Immature natural killer cell (primary cell): ENCODE measurements around the gene CTNS. TPM values are rescaled to one million over a fixed set of nuclear protein-coding genes. Genes with fewer than 3 reads are reported as not detected.

Experiments
- DNase-seq, 3 donors: peaks; one replicate each; pipeline ENCODE4 v3.0.0; 2022; ENCODE audit warnings: mixed read lengths in 1 of 3
- H3K27ac Mint-ChIP-seq, 6 donors: one replicate each; pipeline ENCODE4 v1.8.0; 2020; ENCODE audit warnings: mixed read lengths in 6 of 6, mild to moderate bottlenecking in 5 of 6, inconsistent platforms in 4 of 6, moderate library complexity in 3 of 6
- H3K27me3 Mint-ChIP-seq, 3 donors: one replicate each; pipeline ENCODE4 v1.8.0; 2020 to 2021; ENCODE audit warnings: low read depth in 3 of 3, mild to moderate bottlenecking in 3 of 3, mixed read lengths in 3 of 3, moderate library complexity in 3 of 3, inconsistent platforms in 1 of 3
- H3K36me3 Mint-ChIP-seq, 3 donors: one replicate each; pipeline ENCODE4 v1.8.0; 2020; ENCODE audit warnings: mixed read lengths in 3 of 3, inconsistent platforms in 2 of 3, mild to moderate bottlenecking in 2 of 3
- H3K4me1 Mint-ChIP-seq, 2 donors: one replicate each; pipeline ENCODE4 v1.8.0; 2020; ENCODE audit warnings: inconsistent platforms in 2 of 2, mild to moderate bottlenecking in 2 of 2, mixed read lengths in 2 of 2, moderate library complexity in 1 of 2
- H3K4me3 Mint-ChIP-seq, 5 donors: one replicate each; pipeline ENCODE4 v1.8.0; 2020; ENCODE audit warnings: mild to moderate bottlenecking in 5 of 5, mixed read lengths in 5 of 5, inconsistent platforms in 3 of 5, moderate library complexity in 3 of 5
- H3K9me3 Mint-ChIP-seq, 6 donors: one replicate each; pipeline ENCODE4 v1.8.0; 2020; ENCODE audit warnings: mild to moderate bottlenecking in 6 of 6, mixed read lengths in 6 of 6, inconsistent platforms in 4 of 6, moderate library complexity in 3 of 6
- polyA plus RNA-seq, 3 donors: library from polyadenylated mRNA; unstranded; fragments of 300-500 nt; fragmentation: Illumina TruSeq; gene quantifications; one replicate each; pipeline ENCODE4 v1.2.3, GENCODE V29; 2021

The CTNS gene
- polyA plus RNA-seq, 3 donors from 2014 or later = 6.0 to 12.7 (median 7.2) TPM

DNA sequence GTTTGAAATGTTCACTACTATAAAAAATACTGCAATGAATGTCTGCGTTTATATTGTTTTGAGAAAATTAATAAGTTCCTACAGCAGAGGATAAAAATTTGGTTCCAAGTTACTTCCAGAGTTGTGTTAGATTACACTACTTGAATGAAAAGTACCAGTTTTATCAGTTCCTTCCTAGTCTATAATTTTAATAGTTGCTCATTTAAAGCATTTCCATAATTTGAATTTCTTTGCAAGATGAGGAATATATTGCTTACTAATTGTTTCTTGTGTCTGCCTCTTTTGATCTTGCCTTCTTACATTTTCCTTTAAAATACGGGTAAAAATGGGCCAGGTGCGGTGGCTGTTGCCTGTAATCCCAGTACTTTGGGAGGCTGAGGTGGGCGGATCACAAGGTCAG, 36.0 kb downstream of the CTNS start:
- no peaks in the 10 kb centered on the region for H3K9me3 Mint-ChIP-seq
- H3K27me3 Mint-ChIP-seq = peaks cover 3 to 6% (median 5%) of the 10 kb centered on the region in 3 donors
- no peak overlapping the region for H3K4me3 Mint-ChIP-seq
- H3K4me1 Mint-ChIP-seq = peaks cover 13 to 22% of the 10 kb centered on the region in 2 donors
- DNase-seq = no peak
- no peak overlapping the region for H3K27ac Mint-ChIP-seq
- peaks cover 0 to 3% (median 0%) of the 10 kb centered on the region in 3 donors for H3K36me3 Mint-ChIP-seq

DNA sequence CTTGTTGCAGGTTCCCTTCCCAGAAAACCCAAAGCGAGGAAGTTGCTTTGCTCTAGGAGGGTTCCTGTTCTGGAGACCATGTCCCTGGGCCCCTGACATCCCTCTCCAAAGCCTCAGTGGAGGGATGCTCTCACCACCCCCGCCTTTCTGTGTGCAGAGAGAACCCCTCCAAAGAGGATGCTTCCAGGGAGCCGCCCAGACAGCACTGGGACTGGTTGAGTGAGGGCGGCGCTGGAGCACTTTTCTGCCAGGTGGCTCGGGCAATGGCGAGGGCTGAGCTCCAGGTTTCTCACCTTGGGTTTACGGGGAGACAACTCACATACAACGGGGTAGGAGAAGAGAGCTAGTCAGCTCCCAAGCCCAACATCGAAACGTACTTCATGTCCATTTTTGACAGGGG, 39.3 kb downstream of the CTNS start:
- DNase-seq = no peak
- H3K27me3 Mint-ChIP-seq = peaks cover 2 to 3% (median 3%) of the 10 kb centered on the region in 3 donors
- peaks cover 0 to 3% (median 0%) of the 10 kb centered on the region in 3 donors for H3K36me3 Mint-ChIP-seq
- no peak overlapping the region for H3K27ac Mint-ChIP-seq
- no peaks in the 10 kb centered on the region for H3K9me3 Mint-ChIP-seq
- H3K4me3 Mint-ChIP-seq = no peak overlapping the region
- peaks cover 0 to 5% of the 10 kb centered on the region in 2 donors for H3K4me1 Mint-ChIP-seq

DNA sequence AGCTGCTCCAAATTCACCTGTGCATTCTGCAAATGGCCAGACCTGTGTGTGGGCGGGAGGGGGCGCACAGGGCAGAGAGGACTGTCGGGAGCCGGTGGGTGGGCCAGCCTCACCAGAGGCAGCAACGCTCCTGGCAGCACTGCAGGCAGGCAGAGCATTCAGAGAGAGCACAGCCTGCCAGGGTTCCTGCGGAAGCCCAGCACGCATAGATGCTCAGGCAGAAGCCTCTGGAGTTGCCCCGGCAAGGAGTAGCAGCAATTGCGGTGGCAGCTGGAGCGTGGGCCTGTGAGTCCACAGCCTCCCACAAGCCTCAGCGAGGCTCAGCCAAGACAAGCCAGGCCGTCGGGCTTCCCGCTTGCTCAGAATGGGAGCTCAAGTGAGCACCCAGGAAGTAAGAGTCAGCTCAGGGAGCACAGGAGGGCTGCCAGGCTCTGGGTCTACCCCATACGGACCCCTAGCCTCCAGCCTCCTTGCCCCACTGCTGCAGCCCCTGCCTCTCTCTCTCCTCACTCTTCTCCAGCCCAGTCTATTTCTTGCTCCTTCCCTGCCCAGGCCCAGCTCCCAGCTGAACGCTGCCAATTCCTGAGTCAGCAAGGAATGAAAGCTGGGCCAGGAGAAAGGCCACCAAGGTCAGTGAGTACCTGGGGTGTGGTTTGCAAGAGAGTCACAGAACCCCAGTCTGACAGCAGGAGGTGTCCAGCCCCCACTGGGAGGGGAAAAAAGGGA, 41.7 kb downstream of the CTNS start:
- DNase-seq = no peak
- Mint-ChIP-seq H3K9me3 (no peaks in the 10 kb centered on the region), H3K36me3 (no peaks in the 10 kb centered on the region), H3K27ac (no peak overlapping the region), H3K27me3 (peaks cover 2 to 6% (median 3%) of the 10 kb centered on the region in 3 donors), H3K4me1 (peaks cover 7 to 13% of the 10 kb centered on the region in 2 donors), H3K4me3 (no peak overlapping the region)

- Mint-ChIP-seq H3K4me1 (peaks cover 9 to 16% of the 10 kb centered on the region in 2 donors), H3K9me3 (no peaks in the 10 kb centered on the region), H3K4me3 (no peak overlapping the region), H3K27me3 (peaks cover 2 to 6% (median 3%) of the 10 kb centered on the region in 3 donors), H3K27ac (no peak overlapping the region), H3K36me3 (no peaks in the 10 kb centered on the region)
- no peak for DNase-seq
These were observed 42.4 kb downstream of the CTNS start for GRCh38 chr17:3678821-3679530.

- DNase-seq = no peak
- Mint-ChIP-seq H3K27me3 (peaks cover 2 to 5% (median 3%) of the 10 kb centered on the region in 3 donors), H3K4me1 (peaks cover 9 to 16% of the 10 kb centered on the region in 2 donors), H3K9me3 (no peaks in the 10 kb centered on the region), H3K4me3 (no peak overlapping the region), H3K36me3 (no peaks in the 10 kb centered on the region), H3K27ac (no peak overlapping the region)
These were observed 43.1 kb downstream of the CTNS start for GRCh38 chr17:3679531-3680126.

DNA sequence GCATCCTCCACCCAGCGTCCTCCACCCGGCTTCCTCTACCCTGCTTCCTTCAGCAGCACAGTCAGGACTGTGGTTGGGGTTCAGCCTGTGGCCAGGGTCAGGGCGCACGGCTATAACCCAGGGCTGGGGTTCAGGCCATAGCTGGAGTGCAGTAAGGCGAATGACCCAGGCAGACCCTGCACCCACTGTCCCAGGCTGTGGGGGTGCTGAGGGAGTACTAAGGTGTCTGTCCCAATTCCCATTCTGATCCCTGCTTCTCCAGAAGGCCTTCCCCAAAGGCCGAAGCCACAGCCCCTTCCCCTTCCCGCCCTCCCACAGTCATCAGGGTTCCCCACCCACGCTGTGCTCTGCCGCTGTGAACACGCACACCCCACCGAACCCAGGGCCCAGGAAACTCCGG, 44.5 kb downstream of the CTNS start:
- no peak for DNase-seq
- peaks cover 9 to 16% of the 10 kb centered on the region in 2 donors for H3K4me1 Mint-ChIP-seq

GRCh38 chr17:3681565-3681964, 45.0 kb downstream of the CTNS start:
- H3K36me3 Mint-ChIP-seq = no peaks in the 10 kb centered on the region
- H3K4me1 Mint-ChIP-seq = peaks cover 9 to 16% of the 10 kb centered on the region in 2 donors
- H3K27ac Mint-ChIP-seq = no peak overlapping the region
- no peak for DNase-seq
- peaks cover 0 to 3% (median 3%) of the 10 kb centered on the region in 3 donors for H3K27me3 Mint-ChIP-seq
- no peak overlapping the region for H3K4me3 Mint-ChIP-seq
- H3K9me3 Mint-ChIP-seq = no peaks in the 10 kb centered on the region

More for the DNA sequence above, 44.5 kb downstream of the CTNS start:
- Mint-ChIP-seq H3K9me3 (no peaks in the 10 kb centered on the region), H3K4me3 (no peak overlapping the region), H3K27ac (no peak overlapping the region), H3K27me3 (peaks cover 0 to 3% (median 3%) of the 10 kb centered on the region in 3 donors), H3K36me3 (no peaks in the 10 kb centered on the region)

GRCh38 chr17:3682033-3682432, 45.5 kb downstream of the CTNS start:
- H3K27me3 Mint-ChIP-seq = peaks cover 0 to 3% (median 3%) of the 10 kb centered on the region in 3 donors
- H3K9me3 Mint-ChIP-seq = no peaks in the 10 kb centered on the region
- no peaks in the 10 kb centered on the region for H3K36me3 Mint-ChIP-seq
- H3K27ac Mint-ChIP-seq = no peak overlapping the region
- no peak for DNase-seq
- H3K4me1 Mint-ChIP-seq = peaks cover 9 to 16% of the 10 kb centered on the region in 2 donors
- H3K4me3 Mint-ChIP-seq = no peak overlapping the region

DNA sequence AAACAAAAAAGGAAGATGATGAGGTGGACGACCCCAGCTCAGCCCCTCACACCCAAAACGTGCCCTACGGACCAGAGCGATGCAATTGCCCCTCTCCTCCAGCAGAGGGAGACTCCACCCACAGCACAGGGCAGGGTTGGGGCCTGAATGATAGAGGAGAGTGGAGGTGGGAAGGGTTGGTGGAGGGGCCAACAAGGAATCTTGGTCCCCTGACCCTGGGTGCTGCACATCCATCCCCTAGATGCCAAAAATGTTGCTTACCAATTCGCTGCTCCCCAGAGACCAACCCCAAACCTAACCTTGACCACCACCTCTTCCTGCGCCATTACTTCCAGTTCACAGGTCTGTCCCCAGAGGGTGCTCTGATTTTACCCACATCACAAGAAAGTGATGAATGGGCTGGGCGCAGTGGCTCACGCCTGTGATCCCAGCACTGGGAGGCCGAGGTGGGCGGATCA, 46.5 kb downstream of the CTNS start:
- peaks cover 0 to 3% (median 0%) of the 10 kb centered on the region in 3 donors for H3K27me3 Mint-ChIP-seq
- H3K4me1 Mint-ChIP-seq = peaks cover 9 to 16% of the 10 kb centered on the region in 2 donors
- H3K4me3 Mint-ChIP-seq = peak overlapping the region in 1 of 5 donors; percentile 30
- no peaks in the 10 kb centered on the region for H3K9me3 Mint-ChIP-seq
- peak; percentile 62 to 64 (median 63) for DNase-seq
- H3K27ac Mint-ChIP-seq = peak overlapping the region in 3 of 6 donors; percentile 28 to 75 (median 62)
- no peaks in the 10 kb centered on the region for H3K36me3 Mint-ChIP-seq

DNA sequence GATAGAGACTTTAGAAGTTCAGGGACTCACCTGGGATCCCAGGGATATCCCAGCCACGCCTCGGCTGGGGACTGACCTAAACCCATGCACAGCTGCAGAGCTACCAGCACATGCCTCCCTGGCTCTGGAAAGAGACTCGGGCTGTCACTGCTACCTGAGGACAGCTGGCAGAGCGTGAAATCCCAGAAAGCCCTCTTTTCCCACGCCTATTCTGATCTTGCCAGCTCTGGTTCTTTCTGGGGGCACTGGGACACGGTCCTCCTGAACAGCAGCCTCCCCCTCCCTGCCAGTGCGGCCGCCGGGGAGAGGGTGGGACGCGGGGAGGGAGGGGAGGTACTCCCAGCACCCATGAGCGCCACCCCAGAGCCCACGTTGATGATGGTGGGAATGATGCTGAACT, 48.6 kb downstream of the CTNS start:
- Mint-ChIP-seq H3K36me3 (peaks cover 0 to 4% (median 4%) of the 10 kb centered on the region in 3 donors), H3K27me3 (peaks cover 0 to 5% (median 0%) of the 10 kb centered on the region in 3 donors), H3K27ac (no peak overlapping the region), H3K9me3 (no peaks in the 10 kb centered on the region), H3K4me3 (no peak overlapping the region), H3K4me1 (peaks cover 9 to 16% of the 10 kb centered on the region in 2 donors)
- no peak for DNase-seq

DNA sequence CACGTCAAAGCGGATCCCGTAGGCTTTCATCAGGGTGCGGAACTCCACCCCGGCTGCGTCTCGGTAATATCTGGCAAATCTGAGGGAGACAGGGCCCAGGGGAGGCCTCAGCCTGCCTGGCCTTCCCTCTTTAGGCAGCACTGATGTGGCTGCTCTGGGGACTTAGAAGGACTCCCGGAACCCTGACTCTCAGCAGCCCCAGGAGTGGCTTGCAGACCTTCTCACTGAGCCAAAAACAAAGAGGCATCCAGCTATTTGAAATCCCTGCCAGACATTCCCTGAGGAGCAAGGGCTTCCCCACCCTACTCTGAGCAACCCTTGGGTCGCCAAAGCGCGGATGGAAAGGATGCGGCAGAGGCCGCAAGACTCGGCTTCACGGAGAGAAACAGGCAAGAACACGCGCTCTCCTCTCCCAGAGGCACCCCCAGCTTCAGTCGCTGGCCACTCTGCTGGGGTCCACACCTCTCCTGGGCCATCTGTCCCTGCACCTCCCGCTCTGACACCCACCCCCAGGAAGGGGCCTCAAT, 51.5 kb downstream of the CTNS start:
- H3K36me3 Mint-ChIP-seq = peaks cover 4% of the 10 kb centered on the region in 3 donors
- H3K9me3 Mint-ChIP-seq = no peaks in the 10 kb centered on the region
- H3K4me1 Mint-ChIP-seq = peaks cover 4 to 13% of the 10 kb centered on the region in 2 donors
- DNase-seq = no peak
- no peak overlapping the region for H3K4me3 Mint-ChIP-seq
- peaks cover 0 to 3% (median 1%) of the 10 kb centered on the region in 3 donors for H3K27me3 Mint-ChIP-seq
- H3K27ac Mint-ChIP-seq = no peak overlapping the region

GRCh38 chr17:3688852-3689261, 52.3 kb downstream of the CTNS start:
- no peaks in the 10 kb centered on the region for H3K9me3 Mint-ChIP-seq

DNA sequence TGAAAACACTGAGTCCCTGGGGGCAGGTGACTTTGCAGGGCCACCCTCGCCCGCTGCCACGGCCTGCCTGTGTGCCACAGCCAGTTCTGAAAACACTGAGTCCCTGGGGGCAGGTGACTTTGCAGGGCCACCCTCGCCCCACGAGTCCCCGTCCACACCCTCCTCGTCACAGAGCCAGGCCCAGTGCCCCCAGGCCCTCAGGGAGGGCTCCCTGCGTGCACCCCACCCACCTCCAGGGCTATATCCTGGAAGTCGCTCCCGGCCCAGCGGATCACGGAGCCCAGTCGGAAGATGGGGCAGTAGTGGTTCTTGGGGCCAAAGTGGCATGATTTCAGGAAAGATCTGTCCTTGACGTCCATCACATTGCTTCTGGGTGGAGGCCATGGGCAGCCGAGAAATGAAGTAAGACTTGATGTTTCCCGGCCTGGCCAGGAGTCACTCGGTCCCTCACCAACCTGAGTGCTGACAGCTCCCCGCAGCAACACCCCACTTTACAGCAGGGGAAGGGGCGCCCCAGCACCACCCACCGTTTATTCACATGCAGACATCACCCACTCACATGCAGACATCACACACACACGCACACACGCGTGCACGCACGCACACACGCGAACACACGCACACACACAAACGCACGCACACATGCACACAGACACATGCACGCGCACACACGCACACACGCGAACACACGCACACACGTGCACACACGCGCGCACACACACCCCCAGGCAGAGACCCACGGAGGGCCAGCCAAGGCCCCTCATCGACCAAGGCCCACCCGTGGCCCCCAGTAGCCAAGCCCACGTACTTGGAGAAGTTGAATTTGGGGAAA, 52.9 kb downstream of the CTNS start:
- Mint-ChIP-seq H3K4me3 (no peak overlapping the region), H3K36me3 (peaks cover 4% of the 10 kb centered on the region in 3 donors), H3K4me1 (peaks cover 13 to 22% of the 10 kb centered on the region in 2 donors), H3K9me3 (no peaks in the 10 kb centered on the region), H3K27me3 (peaks cover 4 to 7% (median 5%) of the 10 kb centered on the region in 3 donors), H3K27ac (peak overlapping the region in 2 of 6 donors; percentile 35 to 77)
- DNase-seq = no peak

More at GRCh38 chr17:3688852-3689261, 52.3 kb downstream of the CTNS start:
- Mint-ChIP-seq H3K4me1 (peaks cover 7 to 16% of the 10 kb centered on the region in 2 donors), H3K27ac (no peak overlapping the region), H3K27me3 (peaks cover 2 to 6% (median 3%) of the 10 kb centered on the region in 3 donors), H3K4me3 (no peak overlapping the region), H3K36me3 (peaks cover 4% of the 10 kb centered on the region in 3 donors)
- DNase-seq = no peak
